Left forelimb (tissue), 1 donor: Measurements from ENCODE around the gene MUC13.

Source experiments
- DNase-seq: peaks from one replicate; pipeline ENCODE4 v3.0.0-alpha.2; 2018; ENCODE audit warnings: low spot score

MUC13 gene

DNA sequence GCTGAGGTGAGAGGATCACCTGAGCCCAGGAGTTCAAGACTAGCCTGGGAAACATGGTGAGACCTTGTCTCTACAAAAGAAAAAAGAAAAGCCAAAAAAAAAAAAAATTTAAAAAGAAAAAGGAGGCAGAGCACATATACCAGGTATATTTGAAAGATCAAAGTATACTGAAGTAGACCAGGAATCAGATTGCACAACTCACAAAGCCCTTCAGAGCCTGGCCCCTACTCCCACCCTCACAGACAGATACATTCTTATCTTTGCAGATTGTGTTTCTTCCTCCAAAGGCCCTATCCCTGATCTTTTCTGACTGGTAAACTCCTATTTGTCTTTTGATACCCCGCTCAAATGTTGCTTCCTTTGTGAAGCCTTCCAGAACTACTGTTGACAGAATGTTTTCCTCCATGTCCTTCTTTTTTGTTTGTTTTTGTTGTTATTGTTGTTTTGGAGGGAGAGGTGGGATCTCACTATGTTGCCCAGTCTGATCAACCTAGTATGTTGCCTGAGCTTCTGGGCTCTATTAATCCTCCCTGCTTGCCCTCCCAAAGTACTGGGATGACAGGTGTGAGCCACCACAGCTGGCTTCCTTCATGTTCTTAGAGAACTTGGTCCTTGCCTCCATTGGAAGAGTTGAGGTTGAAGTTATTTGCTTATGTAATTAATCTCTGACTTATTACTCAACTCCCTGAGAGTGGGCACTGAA is 37.6 kb downstream of the MUC13 start:
- DNase-seq: no peak

DNA sequence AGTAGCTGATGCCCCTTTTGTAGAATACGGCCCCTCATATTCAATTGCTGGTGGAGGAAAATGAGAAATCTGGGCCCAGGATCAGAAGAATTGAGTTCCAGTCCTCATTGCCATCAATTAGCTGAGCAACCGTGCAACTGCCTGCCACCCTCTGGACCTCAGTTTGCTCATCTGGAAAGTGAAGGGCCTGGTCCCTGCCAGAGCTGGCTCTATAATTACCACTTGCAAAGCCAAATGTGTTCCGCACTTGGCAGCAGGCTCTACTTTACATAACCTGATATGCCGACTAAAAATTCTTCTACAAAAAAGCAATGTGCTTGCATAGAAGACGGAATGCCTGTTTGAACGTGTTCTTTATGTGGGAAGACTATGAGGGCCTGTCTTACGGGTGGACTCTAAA is 38.8 kb downstream of the MUC13 start:
- no peak for DNase-seq

DNA sequence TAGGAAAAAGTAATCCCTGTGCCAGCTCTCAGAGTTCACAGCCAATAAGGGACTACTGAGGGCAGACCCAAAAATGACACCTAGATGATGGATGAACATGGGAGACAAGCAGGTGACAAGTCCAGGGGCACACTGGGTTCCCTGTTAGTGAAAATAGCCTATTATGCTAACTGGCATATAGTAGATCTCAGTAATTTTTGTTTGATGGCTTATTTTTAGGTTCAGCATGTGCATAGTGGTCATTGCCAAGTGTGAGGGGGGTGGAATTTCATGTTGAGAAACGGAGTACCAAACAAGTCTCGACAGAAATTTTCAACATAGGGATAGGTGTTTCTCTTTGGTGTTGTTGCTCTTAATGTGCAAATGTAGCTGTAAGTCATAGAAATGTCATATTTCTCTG is 41.0 kb downstream of the MUC13 start:
- DNase-seq: no peak

DNA sequence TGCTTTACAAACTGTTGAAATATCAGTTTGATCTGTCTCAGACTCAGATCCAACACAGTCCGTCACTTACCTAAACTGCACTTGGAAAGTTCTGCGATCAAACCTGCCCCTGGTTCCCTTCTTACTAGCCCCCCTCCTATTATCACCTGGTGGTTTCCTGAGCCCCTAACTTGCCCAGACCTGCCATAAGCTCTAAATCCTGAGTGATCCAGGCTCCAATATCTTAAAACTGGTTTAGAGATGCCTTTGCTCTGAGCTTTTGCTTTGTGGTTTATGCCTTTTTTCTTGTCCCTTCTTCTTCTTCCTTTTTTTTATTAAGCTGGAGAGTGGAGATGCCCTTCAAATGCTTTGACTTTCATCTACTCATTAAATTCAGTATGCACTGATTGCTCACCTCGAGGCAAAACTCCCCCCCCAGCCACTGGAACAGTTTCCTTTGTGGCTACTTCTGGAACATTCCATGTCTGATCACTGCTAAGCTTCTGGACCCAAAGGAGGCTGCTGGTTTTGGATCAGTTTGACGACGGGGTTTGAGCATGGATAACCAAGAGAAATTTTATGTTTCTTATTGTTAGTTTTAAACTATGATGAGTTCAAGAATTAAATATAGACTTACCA is 43.9 kb downstream of the MUC13 start:
- DNase-seq: no peak

DNA sequence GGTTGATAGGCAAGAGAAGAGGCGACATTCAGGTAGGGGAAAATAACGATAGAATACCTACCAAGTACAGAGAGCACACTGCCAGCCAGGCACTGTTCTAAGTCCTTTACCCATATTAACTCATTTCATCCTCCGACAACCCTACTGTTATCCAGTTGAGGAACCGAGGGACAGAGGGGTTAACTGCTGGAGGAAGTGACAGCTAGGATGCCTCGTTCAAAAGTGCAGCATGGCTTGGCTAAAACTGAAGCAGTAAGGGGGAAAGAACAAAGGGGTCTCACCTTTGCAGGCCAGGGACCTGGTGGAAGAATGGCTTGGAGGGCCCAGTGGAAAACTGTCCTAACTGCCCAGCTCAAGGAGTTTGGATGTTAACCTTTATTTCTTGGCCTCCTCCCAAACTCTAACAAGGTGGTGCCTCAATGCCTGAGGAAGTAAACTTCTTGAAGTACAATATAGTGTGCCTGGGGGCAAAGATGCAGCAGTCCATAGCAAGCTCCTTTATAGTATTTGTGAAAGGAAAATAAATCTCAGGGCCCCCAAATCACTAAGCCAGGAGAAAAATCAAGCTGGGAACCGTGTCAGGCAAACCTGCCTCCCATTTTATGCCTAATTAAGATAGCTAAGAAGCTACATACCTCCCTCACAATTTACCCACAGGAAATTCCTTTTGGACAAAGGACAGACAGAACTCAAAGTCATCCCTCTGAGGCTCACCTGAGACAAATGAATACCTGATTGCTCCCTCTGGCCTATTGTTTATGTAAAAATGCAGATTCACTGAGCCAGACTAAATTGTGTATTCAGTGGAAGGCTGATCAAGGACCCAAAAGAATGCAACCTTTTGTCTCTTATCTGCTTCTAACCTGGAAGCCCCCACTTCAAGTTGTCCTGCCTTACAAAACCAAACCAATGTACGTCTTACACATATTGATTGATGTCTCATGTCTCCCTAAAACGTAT is 45.8 kb downstream of the MUC13 start:
- DNase-seq: no peak

DNA sequence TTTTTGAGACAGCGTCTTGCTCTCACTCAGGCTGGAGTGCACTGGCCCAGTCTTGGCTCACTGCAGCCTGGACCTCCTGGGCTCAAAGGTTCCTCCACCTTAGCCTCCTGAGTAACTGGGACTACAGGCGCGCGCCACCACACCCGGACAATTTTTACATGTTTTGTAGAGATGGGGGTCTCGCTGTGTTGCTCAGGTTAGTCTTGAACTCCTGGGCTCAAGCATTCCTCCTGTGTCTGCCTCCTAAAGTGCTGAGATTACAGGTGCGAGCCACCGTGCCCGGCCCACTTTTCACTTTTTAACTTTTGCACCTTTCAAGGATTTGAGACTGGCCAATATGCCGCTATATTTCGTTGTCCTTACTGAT is 46.6 kb downstream of the MUC13 start:
- no peak for DNase-seq

DNA sequence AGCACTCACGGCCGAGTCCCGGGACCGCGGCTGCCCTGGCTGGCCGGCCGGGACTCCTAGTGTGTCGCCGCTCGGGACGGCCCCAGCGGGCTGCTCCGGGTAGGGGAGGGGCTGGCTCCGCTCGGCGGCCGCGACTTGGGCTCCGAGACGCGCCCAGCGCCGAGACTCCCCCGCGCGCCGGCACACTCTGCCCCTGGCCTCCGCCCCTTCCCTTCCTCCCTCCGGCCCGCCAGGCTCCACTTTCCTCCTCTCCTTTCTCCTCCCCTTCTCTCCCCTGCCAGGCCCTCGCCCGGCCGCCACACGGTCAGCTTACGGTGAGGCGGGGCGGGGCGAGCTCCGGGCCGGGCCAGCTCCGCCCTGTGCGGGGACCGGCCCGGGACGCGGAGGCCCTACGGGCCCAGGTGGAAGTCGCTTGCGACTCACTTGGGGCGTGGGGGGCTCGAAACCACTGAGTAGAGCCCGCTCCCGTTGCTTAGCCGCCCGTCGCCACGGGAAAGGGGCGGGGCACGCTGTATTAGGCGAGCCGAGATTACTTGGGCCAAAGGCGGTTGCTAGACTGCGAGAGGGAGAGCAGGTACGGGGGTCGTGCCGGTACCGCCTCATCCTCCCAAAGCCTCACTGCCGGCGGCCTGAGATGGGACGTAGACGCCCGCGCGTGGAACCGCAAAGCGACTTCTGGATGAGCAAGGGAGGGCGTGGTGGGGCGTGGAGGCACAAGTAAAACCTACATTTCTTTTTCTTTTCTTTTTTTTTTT is 47.2 kb downstream of the MUC13 start, which contains the start of gene ITGB5:
Gene ITGB5 (minus strand): TSS at position 189 of the 755 bp plus-strand sequence. CDS start 365 bp downstream, outside the sequence.
- peak; percentile 80 for DNase-seq

DNA sequence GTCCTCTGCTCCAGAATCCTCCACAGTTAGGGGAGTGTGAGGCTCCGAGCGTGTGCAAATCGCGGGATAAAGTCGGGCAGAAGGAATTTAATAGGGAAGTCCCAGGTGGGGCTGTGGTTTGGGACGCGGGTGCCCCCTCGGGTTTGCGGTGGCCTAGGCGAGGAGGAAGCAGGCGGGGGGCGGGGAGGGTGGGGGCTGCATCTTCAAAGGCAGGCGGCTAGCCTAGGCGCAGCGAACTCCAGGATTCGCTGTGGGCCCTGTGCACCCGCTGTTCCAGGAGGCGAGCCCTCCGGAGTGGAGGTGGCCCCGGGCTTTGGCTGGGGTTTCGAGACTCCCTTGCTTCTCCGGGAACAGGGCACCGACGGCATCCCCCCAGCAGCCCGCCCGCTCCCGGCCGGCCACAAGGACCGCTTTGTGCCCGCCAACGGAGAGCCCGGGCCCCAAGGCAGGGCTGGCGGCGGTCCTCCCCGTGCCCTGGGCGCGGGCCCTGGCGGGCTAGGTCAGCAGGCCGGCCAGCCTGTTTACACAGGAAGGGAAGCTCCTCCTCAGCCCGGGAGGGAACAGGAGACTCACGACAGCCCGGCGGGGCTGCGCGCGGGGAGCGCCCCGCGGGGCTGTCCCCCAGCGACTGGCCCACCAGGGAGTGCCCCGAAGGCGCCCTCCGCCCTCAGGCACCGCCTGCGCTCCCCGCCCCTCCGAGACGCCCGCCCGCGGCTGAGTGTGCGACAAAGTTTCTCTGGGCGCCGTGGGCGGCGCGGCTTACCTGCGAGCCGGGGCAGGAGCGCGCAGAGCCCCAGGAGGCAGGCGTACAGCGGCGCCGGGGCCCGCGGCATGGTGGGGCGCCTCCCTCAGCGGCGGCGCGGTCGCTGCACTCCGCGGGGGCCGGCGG is 48.1 kb downstream of the MUC13 start:
- DNase-seq: peak; percentile 71

DNA sequence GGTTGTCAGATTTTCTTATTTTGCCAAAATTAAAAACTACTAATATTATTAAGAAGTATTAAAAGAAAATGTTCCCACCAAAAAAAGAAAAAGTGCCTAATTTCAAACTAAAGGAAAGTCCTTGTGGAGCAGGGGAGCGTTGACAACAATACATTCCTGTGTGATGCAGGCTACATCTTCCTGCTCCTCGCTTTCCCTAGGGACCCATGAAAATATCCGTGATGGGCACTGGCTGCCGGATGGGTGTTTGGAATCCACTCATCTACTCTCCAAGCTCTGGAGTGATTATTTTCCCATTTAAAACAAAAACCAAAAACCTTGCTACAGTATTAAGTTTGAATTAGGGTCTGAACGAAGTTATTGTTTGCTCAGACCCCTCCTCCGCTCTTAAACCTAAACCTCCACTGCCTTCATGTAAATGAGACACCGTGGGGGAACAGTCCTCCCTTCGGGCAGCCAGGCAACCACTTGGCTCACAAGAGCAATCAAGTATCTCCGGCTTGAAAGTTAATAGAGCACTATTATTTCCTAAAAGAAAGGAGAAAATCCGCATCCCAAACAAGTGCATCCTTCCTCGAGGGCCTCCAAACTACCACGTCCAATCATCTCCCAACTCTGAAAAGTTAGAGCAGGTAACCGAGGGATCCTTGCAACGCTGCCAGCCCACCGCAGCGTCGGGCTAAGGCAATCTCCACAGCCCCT is 48.9 kb downstream of the MUC13 start:
- DNase-seq: no peak

DNA sequence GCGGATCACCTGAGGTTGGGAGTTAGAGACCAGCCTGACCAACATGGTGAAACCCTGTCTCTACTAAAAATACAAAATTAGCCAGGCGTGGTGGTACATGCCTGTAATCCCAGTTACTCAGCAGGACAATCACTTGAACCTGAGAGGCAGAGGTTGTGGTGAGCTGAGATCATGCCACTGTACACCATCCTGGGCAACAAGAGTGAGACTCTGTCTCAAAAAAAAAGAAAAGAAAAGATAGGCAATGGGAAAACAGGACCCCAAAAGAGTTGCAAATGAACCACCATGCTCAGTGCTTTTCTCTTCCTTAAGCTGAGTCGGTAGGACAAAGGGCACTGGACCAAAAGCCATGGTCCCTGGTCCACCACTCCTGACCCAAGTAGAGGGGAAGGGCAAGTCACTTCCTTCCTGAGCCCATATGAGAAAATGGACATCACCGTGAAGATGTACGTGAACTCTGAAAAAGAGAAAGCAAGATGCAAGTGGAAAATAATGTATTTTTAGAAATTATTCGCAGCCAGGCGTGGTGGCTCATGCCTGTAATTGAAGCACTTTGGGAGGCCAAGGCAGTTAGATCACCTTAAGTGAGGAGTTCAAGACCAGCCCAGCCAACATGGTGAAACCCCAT is 50.0 kb downstream of the MUC13 start:
- no peak for DNase-seq

DNA sequence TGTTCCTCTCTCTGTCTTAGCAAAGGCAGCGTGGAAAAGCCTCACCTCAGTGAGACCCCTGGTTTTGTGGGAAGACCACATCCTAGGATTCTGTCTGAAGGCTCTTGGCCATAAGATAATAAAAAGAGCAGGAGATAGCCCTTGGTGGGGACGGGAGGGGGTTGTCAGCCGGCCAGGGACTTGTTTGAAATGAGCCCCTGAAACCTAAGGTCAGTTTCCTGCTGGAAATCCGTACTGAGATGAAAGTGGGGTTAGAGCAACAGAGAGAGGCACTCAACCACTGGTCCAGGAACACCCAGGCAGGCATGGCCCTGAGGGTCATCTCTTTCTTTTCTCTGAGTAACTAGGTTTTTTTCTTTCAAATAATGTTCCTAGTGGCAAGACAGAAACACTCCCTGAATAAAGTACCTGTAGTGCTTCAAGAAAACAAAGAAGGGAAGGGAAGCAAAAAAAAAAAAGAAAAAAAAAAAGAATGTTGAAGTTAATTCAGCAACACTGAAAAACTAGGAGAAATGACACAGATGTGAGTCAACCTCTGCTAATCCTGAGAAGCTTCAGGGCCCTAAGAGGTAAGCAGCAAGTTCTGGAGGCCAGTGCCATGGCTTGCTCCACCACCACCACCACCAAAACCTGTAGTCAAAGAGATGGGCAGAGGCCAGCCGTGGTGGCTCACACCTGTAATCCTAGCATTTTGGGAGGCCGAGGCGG is 50.6 kb downstream of the MUC13 start:
- DNase-seq: no peak

DNA sequence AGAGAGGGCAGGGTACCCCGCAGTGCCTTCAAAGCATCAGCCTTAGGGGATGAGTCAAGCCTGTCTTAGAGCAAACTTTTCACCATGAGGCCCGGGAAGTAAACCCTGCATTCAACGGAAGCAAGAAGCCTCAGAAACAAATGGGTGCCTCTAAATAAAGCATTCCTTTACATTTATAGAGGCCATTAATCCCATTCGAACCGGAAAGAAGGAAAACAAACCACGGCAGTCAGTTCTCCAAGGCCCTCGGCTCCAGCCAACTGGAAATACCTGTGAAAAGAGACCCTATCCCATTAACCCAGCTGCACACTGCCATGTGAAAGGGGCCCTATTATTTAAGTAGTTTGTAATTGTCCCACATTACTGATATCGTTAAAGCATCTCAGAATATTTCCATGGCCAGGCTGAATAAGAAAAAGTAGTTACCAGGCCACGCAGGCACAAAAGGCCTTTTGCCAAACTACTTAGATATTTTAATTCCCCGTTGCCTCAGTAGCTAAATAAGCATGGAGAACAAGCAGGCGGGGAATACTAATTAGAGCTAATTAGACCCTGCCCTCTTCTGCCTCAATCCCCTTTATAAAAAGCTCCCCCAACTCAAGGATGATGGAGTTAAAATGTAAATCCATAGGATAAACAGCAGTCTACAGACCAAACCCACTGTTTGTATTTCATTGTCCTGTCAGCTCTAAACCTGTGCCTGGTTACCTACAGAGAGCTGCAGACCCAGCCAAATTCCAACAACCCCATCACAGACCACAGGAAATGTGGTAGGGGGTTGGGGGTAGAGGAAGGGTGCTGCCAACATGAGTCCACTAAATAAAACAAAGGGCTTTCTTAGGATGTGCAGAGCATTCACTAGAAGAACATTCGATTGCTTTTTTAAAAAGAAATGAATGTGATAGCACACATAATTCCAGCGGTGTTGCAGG is 51.5 kb downstream of the MUC13 start:
- no peak for DNase-seq

DNA sequence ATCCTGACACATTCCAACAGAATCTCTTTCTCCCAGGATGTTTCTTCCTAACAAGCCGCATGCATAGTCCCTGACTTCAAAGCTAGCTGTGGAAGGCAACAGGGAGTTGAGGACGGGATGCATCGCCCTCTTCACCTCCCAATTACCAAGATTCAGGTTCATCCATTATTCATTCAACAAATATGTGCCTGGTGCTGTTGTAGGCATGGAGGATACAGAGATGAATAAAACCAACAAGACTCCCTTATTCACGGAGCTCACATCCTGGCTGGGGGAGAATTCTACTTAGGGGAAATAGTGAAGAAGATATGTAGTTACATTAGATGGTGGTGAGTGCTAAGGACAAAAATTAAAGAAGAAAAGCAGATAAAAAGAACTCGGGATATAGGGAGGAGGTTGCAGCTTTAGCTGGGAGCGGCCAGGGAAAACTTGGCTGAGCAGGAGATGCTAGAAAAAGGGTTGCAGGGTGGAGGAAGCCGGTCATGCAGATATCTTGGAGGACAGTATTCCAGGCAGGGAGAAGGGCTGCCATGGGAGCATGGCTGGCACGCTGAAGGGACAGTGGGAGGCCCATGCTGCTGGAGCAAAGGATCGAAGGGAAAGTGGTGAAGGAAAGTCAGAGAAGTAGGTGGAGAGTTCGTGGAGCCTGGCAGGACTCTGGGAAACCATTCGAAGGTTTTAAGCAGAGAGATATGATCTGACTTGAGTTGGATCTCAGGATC is 52.4 kb downstream of the MUC13 start:
- no peak for DNase-seq

DNA sequence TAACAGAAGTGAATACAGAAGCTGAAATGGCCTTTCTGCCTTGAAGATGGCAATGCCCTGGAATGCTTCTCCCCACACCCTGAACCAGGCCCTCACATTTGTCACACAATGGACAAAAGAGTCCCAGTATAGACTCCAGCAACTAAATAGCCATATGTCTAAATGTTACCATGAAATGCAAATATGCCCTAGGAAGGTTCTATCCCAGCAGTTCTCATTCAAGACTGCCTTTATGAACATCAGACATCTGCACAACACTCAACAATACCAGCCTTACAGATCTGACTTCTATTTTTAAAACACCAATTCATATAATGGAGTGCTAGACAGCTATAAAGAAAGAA is 55.2 kb downstream of the MUC13 start:
- no peak for DNase-seq

DNA sequence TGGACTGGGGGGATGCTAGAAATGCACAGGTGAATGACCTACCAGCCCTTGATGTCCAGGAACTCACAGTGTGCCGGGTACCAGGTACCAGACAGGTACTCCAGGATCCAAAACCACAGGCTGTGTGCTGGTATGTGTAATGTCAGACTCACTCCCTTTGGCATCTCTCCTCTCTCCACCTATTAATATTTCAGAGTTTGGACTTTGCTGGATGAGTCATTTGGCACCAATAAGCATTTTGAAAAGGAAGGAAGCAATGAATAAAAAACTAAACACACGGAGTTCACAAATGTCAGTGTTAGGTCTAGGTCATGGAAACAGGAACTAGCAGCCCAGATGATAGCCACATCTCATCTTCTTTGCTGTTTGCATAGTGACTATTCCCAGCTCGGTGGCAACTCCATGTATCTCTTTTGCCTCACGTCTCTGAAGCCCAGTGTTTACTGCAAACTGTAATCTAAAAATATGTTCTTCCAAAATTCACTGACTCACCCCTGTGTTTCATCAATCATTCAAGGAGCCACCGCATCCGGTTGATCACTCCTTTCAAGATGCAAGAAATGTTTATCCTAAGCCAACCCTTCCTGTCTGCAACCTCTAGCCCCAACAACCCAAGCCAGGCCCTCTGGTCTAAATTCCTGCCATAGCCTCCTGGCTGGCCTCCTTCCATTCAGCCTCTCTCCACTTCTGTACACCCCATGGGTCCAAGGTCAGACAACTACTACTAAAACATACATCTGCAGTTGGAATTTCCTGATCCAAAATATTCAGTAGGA is 55.8 kb downstream of the MUC13 start:
- DNase-seq: no peak

DNA sequence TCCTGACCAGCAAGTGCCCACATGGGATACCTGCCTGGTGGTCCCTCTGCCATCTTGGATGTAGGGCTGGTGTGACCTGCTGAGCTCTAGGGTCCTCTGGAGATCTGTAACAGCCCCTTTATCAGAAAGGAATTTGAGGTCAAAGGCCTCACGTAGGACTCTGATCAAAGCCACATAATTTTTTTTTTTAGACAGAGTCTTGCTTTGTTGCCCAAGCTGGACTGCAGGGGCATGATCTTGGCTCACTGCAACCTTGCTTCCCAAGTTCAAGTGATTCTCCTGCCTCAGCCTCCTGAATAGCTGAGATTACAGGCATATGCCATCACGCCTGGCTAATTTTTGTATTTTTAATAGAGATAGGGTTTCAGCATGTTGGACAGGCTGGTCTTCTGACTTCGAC is 56.9 kb downstream of the MUC13 start:
- DNase-seq: no peak

DNA sequence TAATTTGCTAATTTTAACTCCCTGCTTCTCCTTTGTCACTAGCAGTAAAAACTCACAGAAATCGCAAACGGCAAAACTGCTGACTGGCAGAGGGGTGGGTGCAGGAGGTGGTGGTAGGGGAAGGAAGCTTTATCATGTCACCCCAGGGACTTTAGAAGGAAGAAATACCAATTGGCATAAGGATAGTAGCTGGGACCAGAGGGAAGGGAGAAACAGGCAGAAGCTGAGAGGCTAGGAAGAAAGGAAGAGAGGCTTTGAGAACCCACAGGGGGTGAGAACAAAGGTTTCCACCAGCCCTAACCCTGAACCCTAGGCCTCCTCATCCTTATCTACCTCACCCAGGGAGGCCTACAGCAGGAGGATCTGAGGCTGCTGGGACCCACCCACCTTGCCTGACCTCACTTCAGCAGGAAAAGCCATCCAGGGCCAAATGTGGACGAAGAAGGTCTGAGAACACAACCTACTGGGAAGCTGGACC is 58.1 kb downstream of the MUC13 start:
- no peak for DNase-seq
